PC-3 (cell line): ENCODE data around the gene SARDH. TPM values are rescaled to one million over a fixed set of nuclear protein-coding genes. Genes with fewer than 3 reads are reported as not detected.

Experiments
- ATAC-seq: fragments of 200-7000 bp; cut with Tn5 transposase; 2 replicates; pipeline ENCODE4 v1.9.1; 2020; ENCODE audit warnings: mild to moderate bottlenecking, moderate library complexity
- BruUV-seq: library from RNA; stranded (reverse); fragments of 400-500 nt; replicated peaks from 2 replicates; lab custom pipeline; 2021; lab: Mats Ljungman, UMichigan
- CTCF ChIA-PET: fragments of 300-600 bp; sonication (Branson Sonifier 250); formaldehyde crosslinking; loops from one replicate; lab custom pipeline; 2022; ENCODE audit warnings: antibody characterized with exemption; lab: Charles Lee
- POLR2A ChIA-PET: fragments of 300-600 bp; sonication (Branson Sonifier 250); formaldehyde crosslinking; loops from one replicate; lab custom pipeline; 2022; ENCODE audit warnings: antibody characterized with exemption; ENCODE audit not compliant: unreplicated experiment; lab: Charles Lee
- DNase-seq: peaks from one replicate; pipeline ENCODE4 v3.0.0-alpha.2; 2015
- H2AFZ ChIP-seq: fragments of 300-600 bp; sonication (generic); 2 replicates; pipeline ENCODE4 v1.6.0; 2016; ENCODE audit warnings: antibody characterized with exemption, low read length
- H3F3A ChIP-seq: fragments of 300-600 bp; sonication (generic); one replicate; pipeline ENCODE4 v1.6.0; 2017; ENCODE audit warnings: antibody characterized with exemption, low read length, control low read depth, mild to moderate bottlenecking; ENCODE audit not compliant: unreplicated experiment
- H3K27ac ChIP-seq: fragments of 300-600 bp; sonication (generic); 2 replicates; pipeline ENCODE4 v1.5.1; 2016; ENCODE audit warnings: mild to moderate bottlenecking, low read length
- H3K27me3 ChIP-seq: fragments of 300-600 bp; sonication (generic); 2 replicates; pipeline ENCODE4 v1.6.1; 2016; ENCODE audit warnings: low read length, mixed read lengths
- H3K36me3 ChIP-seq: fragments of 300-600 bp; sonication (generic); 2 replicates; pipeline ENCODE4 v1.6.1; 2016; ENCODE audit warnings: low read depth, mixed run types, low read length, mixed read lengths
- H3K4me1 ChIP-seq: fragments of 300-600 bp; sonication (generic); 2 replicates; pipeline ENCODE4 v1.5.1; 2016; ENCODE audit warnings: low read length; ENCODE audit not compliant: insufficient read depth
- H3K4me2 ChIP-seq: fragments of 300-600 bp; sonication (generic); 2 replicates; pipeline ENCODE4 v1.6.0; 2016; ENCODE audit warnings: low read length
- H3K4me3 ChIP-seq: fragments of 300-600 bp; sonication (generic); 2 replicates; pipeline ENCODE4 v1.5.1; 2016; ENCODE audit warnings: mild to moderate bottlenecking, low read length, mixed read lengths
- H3K79me2 ChIP-seq: fragments of 300-600 bp; sonication (generic); 2 replicates; pipeline ENCODE4 v1.6.1; 2017; ENCODE audit warnings: low read length, mixed read lengths
- H3K9ac ChIP-seq: fragments of 300-600 bp; sonication (generic); 2 replicates; pipeline ENCODE4 v1.6.0; 2016; ENCODE audit warnings: mild to moderate bottlenecking, low read length
- H3K9me2 ChIP-seq: fragments of 300-600 bp; sonication (generic); replicated peaks from 2 replicates; pipeline ENCODE4 v1.6.1; 2016; ENCODE audit warnings: mixed run types, low read length, mixed read lengths
- H3K9me3 ChIP-seq: fragments of 300-600 bp; sonication (generic); 2 replicates; pipeline ENCODE4 v1.6.1; 2016; ENCODE audit warnings: low read length, mixed read lengths
- H4K20me1 ChIP-seq: fragments of 300-600 bp; sonication (generic); 2 replicates; pipeline ENCODE4 v1.6.1; 2016; ENCODE audit warnings: low read length, mixed read lengths
- CTCF ChIP-seq: fragments of 300-600 bp; sonication (generic); conservative IDR thresholded peaks from 2 replicates; pipeline ENCODE4 v1.5.1; 2017; ENCODE audit warnings: antibody characterized with exemption, low read depth, mild to moderate bottlenecking, low read length
- EZH2 ChIP-seq: fragments of 300-600 bp; sonication (generic); IDR thresholded peaks from one replicate; pipeline ENCODE4 v1.6.1; 2017; ENCODE audit warnings: antibody characterized with exemption, mild to moderate bottlenecking, low read length; ENCODE audit not compliant: unreplicated experiment
- EZH2phosphoT487 ChIP-seq: fragments of 300-600 bp; sonication (generic); IDR thresholded peaks from 2 replicates; pipeline ENCODE4 v1.6.1; 2018; ENCODE audit warnings: mild to moderate bottlenecking, antibody characterized with exemption, low read length, borderline replicate concordance
- intact Hi-C: fragments of 100-400 bp; cut with micrococcal nuclease; formaldehyde crosslinking; loops from 2 replicates; pipeline ENCODE4 v1.9.0; 2023
- total RNA-seq: library from RNA; depleted of rRNA; stranded (reverse); fragments of >200 nt; gene quantifications from 2 replicates; pipeline ENCODE4 v1.2.3, GENCODE V29; 2014

SARDH gene
- total RNA-seq, 1 experiment from 2014 or later: 3.4 TPM

DNA sequence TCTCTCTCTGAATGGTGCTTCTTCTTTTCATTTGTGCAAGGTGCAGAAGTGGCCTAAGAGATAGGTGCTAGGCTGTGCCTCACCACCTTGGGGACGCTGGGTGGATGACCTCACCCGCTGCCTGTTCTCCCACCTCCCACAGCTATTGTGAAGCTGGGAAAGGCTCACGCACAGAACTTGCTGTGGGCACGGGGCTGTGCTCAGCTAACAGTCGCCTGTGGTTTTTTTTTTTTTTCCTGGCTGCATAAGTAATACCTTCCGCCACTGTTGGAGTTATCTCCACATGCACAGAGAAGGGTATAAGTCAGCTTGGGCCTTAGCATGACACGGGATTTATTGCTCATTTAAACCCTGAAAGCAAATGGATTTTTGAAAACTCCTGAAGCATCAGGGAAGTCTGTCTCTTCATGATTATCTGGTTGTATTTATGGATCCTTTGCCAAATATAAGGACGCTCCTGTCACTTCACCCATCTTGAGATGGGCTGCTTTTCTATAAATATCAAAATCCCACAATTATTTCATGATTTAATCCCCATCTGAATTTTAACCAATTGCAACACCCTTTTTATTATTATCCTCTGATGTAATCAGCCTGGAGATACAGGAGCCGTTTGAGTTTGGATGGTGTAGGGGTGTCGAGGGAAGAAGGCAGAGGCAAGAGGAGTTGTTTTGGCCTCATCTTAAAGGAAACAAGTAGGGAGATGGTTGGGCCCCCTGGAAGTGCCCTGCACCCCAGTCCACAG, 93.0 kb downstream of the SARDH start:
- H3F3A ChIP-seq: no peaks in the 10 kb centered on the region
- no peak overlapping the region for H3K9ac ChIP-seq
- H3K36me3 ChIP-seq: no peaks in the 10 kb centered on the region
- peaks cover 33% of the 10 kb centered on the region for H3K27me3 ChIP-seq
- no peak overlapping the region for H3K4me2 ChIP-seq
- no peaks in the 10 kb centered on the region for H3K79me2 ChIP-seq
- H4K20me1 ChIP-seq: no peaks in the 10 kb centered on the region
- ChIA-PET CTCF (no interaction called here), POLR2A (no interaction called here)
- intact Hi-C loops: no loop called here
- H3K9me2 ChIP-seq: no peaks in the 10 kb centered on the region
- H3K4me1 ChIP-seq: no peaks in the 10 kb centered on the region
- no peaks in the 10 kb centered on the region for H3K9me3 ChIP-seq
- H3K27ac ChIP-seq: no peak overlapping the region
- no peak for ATAC-seq
- no peak for DNase-seq
- BruUV-seq: no TSS peak
- H2AFZ ChIP-seq: no peak overlapping the region
- no peak overlapping the region for H3K4me3 ChIP-seq
- no peak for TF ChIP-seq CTCF
- TF ChIP-seq EZH2: no peak
- no peak for TF ChIP-seq EZH2phosphoT487

- H3K9me3 ChIP-seq: no peaks in the 10 kb centered on the region
- H3K27me3 ChIP-seq: peaks cover 31% of the 10 kb centered on the region
- DNase-seq (no peak), ATAC-seq (no peak)
- H3K9ac ChIP-seq: no peak overlapping the region
- no peak overlapping the region for H3K27ac ChIP-seq
- H3K4me1 ChIP-seq: no peaks in the 10 kb centered on the region
- POLR2A ChIA-PET: no interaction called here
- no peaks in the 10 kb centered on the region for H3K79me2 ChIP-seq
- H2AFZ ChIP-seq: no peak overlapping the region
- H3F3A ChIP-seq: no peaks in the 10 kb centered on the region
- H3K36me3 ChIP-seq: no peaks in the 10 kb centered on the region
- no peaks in the 10 kb centered on the region for H4K20me1 ChIP-seq
- no peak overlapping the region for H3K4me3 ChIP-seq
- intact Hi-C loops: no loop called here
- TF ChIP-seq EZH2phosphoT487: no peak
- no peak for TF ChIP-seq EZH2
- TF ChIP-seq CTCF: no peak
- H3K4me2 ChIP-seq: no peak overlapping the region
- CTCF ChIA-PET: no interaction called here
- BruUV-seq: no TSS peak
- no peaks in the 10 kb centered on the region for H3K9me2 ChIP-seq
Measured at GRCh38 chr9:133643978-133644760, 94.0 kb downstream of the SARDH start.

DNA sequence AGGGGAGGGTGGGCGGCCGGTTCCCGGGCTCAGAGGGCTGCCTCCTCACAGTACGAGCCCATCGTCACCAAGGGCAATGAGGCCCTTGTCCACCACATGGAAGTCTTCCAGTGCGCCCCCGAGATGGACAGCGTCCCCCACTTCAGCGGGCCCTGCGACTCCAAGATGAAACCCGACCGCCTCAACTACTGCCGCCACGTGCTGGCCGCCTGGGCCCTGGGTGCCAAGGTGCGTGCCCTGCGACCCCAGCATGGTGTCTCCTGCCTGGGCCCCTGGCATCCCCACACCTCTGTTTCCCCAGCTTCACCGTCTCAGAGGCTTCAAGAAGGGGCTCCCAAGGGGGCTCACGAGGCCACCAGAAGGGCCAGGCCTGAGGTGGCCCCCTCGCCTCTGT, 94.8 kb downstream of the SARDH start:
- H3K27me3 ChIP-seq: peaks cover 28% of the 10 kb centered on the region; the same call in 1 of the 2 replicates
- BruUV-seq: no TSS peak

More for the DNA sequence above, 94.8 kb downstream of the SARDH start:
- no peak overlapping the region for H3K9ac ChIP-seq
- no peaks in the 10 kb centered on the region for H3K4me1 ChIP-seq
- intact Hi-C loops: no loop called here
- H3K9me2 ChIP-seq: no peaks in the 10 kb centered on the region
- POLR2A ChIA-PET: no interaction called here
- ATAC-seq: no peak
- TF ChIP-seq EZH2 (no peak), EZH2phosphoT487 (no peak), CTCF (no peak)
- H4K20me1 ChIP-seq: no peaks in the 10 kb centered on the region
- no peaks in the 10 kb centered on the region for H3K36me3 ChIP-seq
- H3F3A ChIP-seq: no peaks in the 10 kb centered on the region
- DNase-seq: no peak
- H3K9me3 ChIP-seq: no peaks in the 10 kb centered on the region
- H3K4me3 ChIP-seq: no peak overlapping the region
- H3K27ac ChIP-seq: no peak overlapping the region
- H3K4me2 ChIP-seq: no peak overlapping the region
- no peaks in the 10 kb centered on the region for H3K79me2 ChIP-seq
- no peak overlapping the region for H2AFZ ChIP-seq
- CTCF ChIA-PET: no interaction called here
